Natural killer cell (primary cell): ENCODE results near the gene MMP24. TPM values are rescaled to one million over a fixed set of nuclear protein-coding genes. Genes with fewer than 3 reads are reported as not detected.
"Not testable (repeated sequence)": the region's sequence is repeated elsewhere in the genome, so short reads cannot be mapped to it uniquely, and the experiment has no call there.

Source experiments
- ATAC-seq, 3 donors: fragments of 150-1000 bp in 2 of 3; fragments of 200-7000 bp in 1 of 3; cut with Tn5 transposase; 1 replicate in 1 of 3; 2 replicates in 2 of 3; pipeline ENCODE4 v1.10.0; 2021; ENCODE audit warnings: mild to moderate bottlenecking in 2 of 3, moderate library complexity in 2 of 3
- DNase-seq, 2 donors: peaks; one replicate each; pipeline versions ENCODE4 v3.0.0 to v3.0.0-alpha.2; 2013 to 2021; ENCODE audit warnings: mixed read lengths in 1 of 2
- H3K27ac ChIP-seq: one replicate; pipeline ENCODE4 v1.5.1; 2013; ENCODE audit warnings: mild to moderate bottlenecking, low read length
- H3K27me3 ChIP-seq: one replicate; pipeline ENCODE4 v1.6.1; 2013; ENCODE audit warnings: low read length; ENCODE audit not compliant: control insufficient read depth, insufficient read depth
- H3K36me3 ChIP-seq: one replicate; pipeline ENCODE4 v1.6.1; 2013; ENCODE audit warnings: low read length; ENCODE audit not compliant: control insufficient read depth, insufficient read depth
- H3K4me1 ChIP-seq: one replicate; pipeline ENCODE4 v1.6.1; 2013; ENCODE audit warnings: low read length; ENCODE audit not compliant: control insufficient read depth, insufficient read depth
- H3K4me3 ChIP-seq: one replicate; pipeline ENCODE4 v1.5.1; 2013; ENCODE audit warnings: low read length
- H3K9me3 ChIP-seq: one replicate; pipeline ENCODE4 v1.6.1; 2013; ENCODE audit warnings: low read length; ENCODE audit not compliant: control insufficient read depth, insufficient read depth
- H3K27ac Mint-ChIP-seq, 2 donors: one replicate each; pipeline ENCODE4 v1.8.0; 2022; ENCODE audit warnings: mild to moderate bottlenecking in 2 of 2, mixed read lengths in 2 of 2, moderate library complexity in 1 of 2
- H3K27me3 Mint-ChIP-seq, 2 donors: one replicate each; pipeline ENCODE4 v1.8.0; 2022; ENCODE audit warnings: low read depth in 2 of 2, mixed read lengths in 2 of 2
- H3K36me3 Mint-ChIP-seq: one replicate; pipeline ENCODE4 v1.8.0; 2022; ENCODE audit warnings: mixed read lengths
- H3K4me1 Mint-ChIP-seq, 2 donors: one replicate each; pipeline ENCODE4 v1.8.0; 2022; ENCODE audit warnings: mixed read lengths in 2 of 2
- H3K4me3 Mint-ChIP-seq: one replicate; pipeline ENCODE4 v1.8.0; 2022; ENCODE audit warnings: mild to moderate bottlenecking, moderate library complexity, mixed read lengths
- H3K9me3 Mint-ChIP-seq, 2 donors: one replicate each; pipeline ENCODE4 v1.8.0; 2022; ENCODE audit warnings: mixed read lengths in 2 of 2
- CTCF ChIP-seq: fragments of 200-600 bp; IDR thresholded peaks from one replicate; pipeline ENCODE4 v1.8.0; 2022; ENCODE audit warnings: antibody characterized with exemption
- WGBS: methylation state at CpG from one replicate; pipeline ENCODE4 v1.1.7; 2013; ENCODE audit warnings: missing lambda C conversion rate; ENCODE audit not compliant: insufficient coverage; 5-methylcytosine and 5-hydroxymethylcytosine counted together
- intact Hi-C: fragments of 100-400 bp; cut with micrococcal nuclease; formaldehyde crosslinking; loops from one replicate; pipeline ENCODE4 v1.14.2; 2022
- total RNA-seq, 4 donors: library from RNA; stranded (reverse); fragments of 120-200 nt in 1 of 4; gene quantifications; one replicate each; pipeline versions ENCODE4 v1.2.3 to v1.2.4, GENCODE V29; 2013 to 2022

MMP24 gene
- total RNA-seq, 3 donors from 2014 or later (not counting 1 experiment from before 2014, with no cell fraction given): 0.14 to 0.18 (median 0.16) TPM

GRCh38 chr20:35196313-35196712 is 30.2 kb upstream of the MMP24 start:
- Histone ChIP-seq H3K4me3 (no peak overlapping the region), H3K36me3 (no peaks in the 10 kb centered on the region), H3K9me3 (no peaks in the 10 kb centered on the region), H3K27ac (no peak overlapping the region), H3K27me3 (no peaks in the 10 kb centered on the region), H3K4me1 (no peaks in the 10 kb centered on the region)
- H3K27ac Mint-ChIP-seq: no peak overlapping the region
- peaks cover 30% of the 10 kb centered on the region for H3K36me3 Mint-ChIP-seq
- no peak overlapping the region for H3K4me3 Mint-ChIP-seq
- TF ChIP-seq CTCF: no peak
- no peaks in the 10 kb centered on the region for H3K4me1 Mint-ChIP-seq
- no peaks in the 10 kb centered on the region for H3K27me3 Mint-ChIP-seq
- ATAC-seq (no peak), DNase-seq (no peak)
- H3K9me3 Mint-ChIP-seq: peaks cover 0 to 2% of the 10 kb centered on the region in 2 donors
- intact Hi-C loops: no loop called here

- Mint-ChIP-seq H3K4me1 (no peaks in the 10 kb centered on the region), H3K36me3 (peaks cover 18% of the 10 kb centered on the region), H3K9me3 (peaks cover 0 to 2% of the 10 kb centered on the region in 2 donors), H3K27ac (no peak overlapping the region), H3K27me3 (no peaks in the 10 kb centered on the region), H3K4me3 (no peak overlapping the region)
- ATAC-seq: no peak
- no peaks in the 10 kb centered on the region for H3K36me3 ChIP-seq
- H3K4me3 ChIP-seq: no peak overlapping the region
- TF ChIP-seq CTCF: no peak
- H3K9me3 ChIP-seq: no peaks in the 10 kb centered on the region
- H3K27ac ChIP-seq: no peak overlapping the region
- no peak for DNase-seq
- intact Hi-C loops: no loop called here
- H3K27me3 ChIP-seq: no peaks in the 10 kb centered on the region
- no peaks in the 10 kb centered on the region for H3K4me1 ChIP-seq
Observed at GRCh38 chr20:35199740-35200139, 26.8 kb upstream of the MMP24 start.

- TF ChIP-seq CTCF: no peak
- WGBS: no CpG with 5 or more reads among the region's 1 CpG
- DNase-seq (no peak), ATAC-seq (no peak)
- H3K4me1 ChIP-seq: no peaks in the 10 kb centered on the region
- no peaks in the 10 kb centered on the region for H3K9me3 ChIP-seq
- Mint-ChIP-seq H3K9me3 (peaks cover 0 to 2% of the 10 kb centered on the region in 2 donors), H3K4me3 (no peak overlapping the region), H3K4me1 (no peaks in the 10 kb centered on the region), H3K36me3 (peaks cover 13% of the 10 kb centered on the region), H3K27me3 (no peaks in the 10 kb centered on the region), H3K27ac (no peak overlapping the region)
- no peak overlapping the region for H3K4me3 ChIP-seq
- H3K27me3 ChIP-seq: no peaks in the 10 kb centered on the region
- intact Hi-C loops: no loop called here
- no peak overlapping the region for H3K27ac ChIP-seq
- H3K36me3 ChIP-seq: no peaks in the 10 kb centered on the region
Observed at GRCh38 chr20:35200267-35200666, 26.2 kb upstream of the MMP24 start.

- H3K4me1 Mint-ChIP-seq, H3K9me3 ChIP-seq, H3K4me3 ChIP-seq, H3K36me3 ChIP-seq, H3K4me1 ChIP-seq, intact Hi-C loops, H3K9me3 Mint-ChIP-seq, H3K36me3 Mint-ChIP-seq, DNase-seq, H3K4me3 Mint-ChIP-seq, H3K27ac ChIP-seq, H3K27me3 Mint-ChIP-seq, ATAC-seq, H3K27ac Mint-ChIP-seq, H3K27me3 ChIP-seq: not testable (repeated sequence)
- WGBS: 94% methylated on average over 5 of the region's 5 CpGs
Observed at GRCh38 chr20:35201467-35201866, 25.0 kb upstream of the MMP24 start.
